Activated T-cell treated with anti-CD3 and anti-CD28 coated beads, Interleukin-2, amount 50 U/mL, for 48 hours (primary cell): ENCODE data around the gene C16orf74.
A peak's percentile ranks its signal among the peaks of the same experiment; 100 is the strongest.

Experiments
- DNase-seq, 2 experiments: peaks; one replicate each; pipeline ENCODE4 v3.0.0-alpha.2; 2020

Gene C16orf74

GRCh38 chr16:85774136-85774535, 23.2 kb upstream of the C16orf74 start:
- DNase-seq: no peak

GRCh38 chr16:85773044-85773443, 22.1 kb upstream of the C16orf74 start:
- DNase-seq: no peak

GRCh38 chr16:85770741-85771140, 19.8 kb upstream of the C16orf74 start:
- DNase-seq: no peak

DNA sequence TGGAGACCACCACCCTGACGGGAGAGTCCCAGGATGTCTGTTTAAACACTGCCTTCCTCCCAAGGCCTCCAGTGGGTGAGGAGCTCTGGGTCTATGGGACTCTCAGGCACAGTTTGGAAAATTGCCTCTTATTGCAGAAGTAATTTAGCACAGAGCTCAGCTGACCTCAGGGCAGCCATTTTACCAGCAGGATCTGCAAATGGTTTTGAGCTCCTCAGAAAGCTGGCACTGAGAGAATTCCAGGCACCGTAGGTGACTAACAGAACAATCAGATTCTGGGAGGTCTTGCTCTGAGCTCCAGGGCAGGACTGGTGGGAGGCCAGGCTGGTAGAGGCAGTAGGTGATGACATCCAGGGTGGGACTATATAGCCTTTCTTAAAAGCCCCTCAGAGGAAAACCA, 17.3 kb upstream of the C16orf74 start:
- no peak for DNase-seq

DNA sequence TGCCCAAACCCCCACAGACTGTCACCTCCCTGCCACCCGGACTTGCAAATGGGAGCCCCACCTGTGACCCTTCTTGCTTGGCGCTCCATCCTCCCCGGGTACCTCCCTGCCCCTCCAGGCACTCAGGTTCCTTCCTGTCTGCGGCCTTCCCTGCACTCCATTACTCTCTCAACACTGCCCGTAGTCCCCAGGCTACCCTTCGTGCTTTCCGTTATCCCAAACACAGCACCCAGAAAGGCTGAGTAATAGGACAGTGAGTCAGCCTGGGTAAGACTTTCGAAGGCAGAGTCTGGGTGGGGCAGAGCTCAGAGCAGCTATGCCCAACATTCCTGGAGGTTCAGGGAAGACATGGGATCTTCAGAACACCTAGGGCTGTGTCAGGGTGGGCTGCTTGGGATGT, 16.6 kb upstream of the C16orf74 start:
- no peak for DNase-seq

DNA sequence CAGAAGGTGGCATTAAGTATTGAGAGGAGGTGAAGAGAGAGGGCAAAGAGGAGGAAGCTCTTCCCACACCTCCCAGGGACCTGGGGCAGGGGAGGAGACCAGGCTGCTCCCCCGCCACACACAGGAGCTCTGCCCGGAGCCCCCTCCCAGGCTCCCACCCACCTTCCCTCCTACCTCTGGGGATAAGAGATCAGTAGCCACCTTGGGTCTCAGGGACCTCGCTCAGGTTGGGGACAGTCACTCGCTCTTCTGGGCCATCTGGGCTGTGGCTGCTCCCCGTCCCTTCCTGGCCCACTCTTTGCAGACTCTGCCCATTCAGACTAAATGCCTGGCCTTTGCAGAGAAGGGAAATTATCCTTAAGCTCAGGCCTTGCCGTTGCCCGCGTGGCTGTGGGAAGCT, 14.9 kb upstream of the C16orf74 start:
- no peak for DNase-seq

DNA sequence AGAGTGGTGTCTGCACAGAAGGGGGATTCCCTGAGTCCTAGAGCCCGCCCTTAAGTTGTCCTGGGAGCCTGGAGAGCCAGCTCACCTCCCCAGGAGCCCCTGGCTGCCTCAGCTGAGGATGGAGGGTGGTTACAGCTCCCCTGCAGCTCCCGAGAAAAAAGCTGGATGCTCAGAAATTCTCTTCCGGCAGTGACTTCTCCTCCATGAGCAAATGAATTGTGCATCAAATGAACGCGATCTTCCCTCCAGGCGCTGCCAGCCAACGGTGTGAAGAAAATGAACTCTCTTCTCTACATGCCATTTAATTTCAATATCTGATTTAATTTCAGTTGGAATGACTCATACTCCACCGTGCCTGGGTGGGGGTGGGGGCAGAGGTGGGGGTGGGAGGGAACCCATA, 14.3 kb upstream of the C16orf74 start:
- DNase-seq: no peak

DNA sequence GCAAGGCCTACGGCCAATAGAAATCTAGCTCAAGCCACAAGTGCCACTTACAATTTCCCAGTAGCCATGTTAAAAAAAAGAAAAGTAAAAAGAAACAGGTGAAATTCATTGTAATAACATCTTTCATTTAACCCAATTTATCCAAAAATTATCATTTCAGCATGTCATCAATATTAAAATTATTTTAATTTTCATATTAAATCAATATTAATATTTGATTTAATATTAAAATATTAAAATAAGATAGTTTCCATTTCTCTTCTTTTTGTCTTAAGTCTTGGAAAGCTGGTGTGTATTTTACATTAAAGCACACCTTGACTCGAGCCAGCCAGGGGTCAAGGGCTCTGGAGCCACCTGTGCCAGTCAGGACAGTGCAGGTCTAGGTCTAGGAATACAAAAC, 12.7 kb upstream of the C16orf74 start:
- DNase-seq: no peak

DNA sequence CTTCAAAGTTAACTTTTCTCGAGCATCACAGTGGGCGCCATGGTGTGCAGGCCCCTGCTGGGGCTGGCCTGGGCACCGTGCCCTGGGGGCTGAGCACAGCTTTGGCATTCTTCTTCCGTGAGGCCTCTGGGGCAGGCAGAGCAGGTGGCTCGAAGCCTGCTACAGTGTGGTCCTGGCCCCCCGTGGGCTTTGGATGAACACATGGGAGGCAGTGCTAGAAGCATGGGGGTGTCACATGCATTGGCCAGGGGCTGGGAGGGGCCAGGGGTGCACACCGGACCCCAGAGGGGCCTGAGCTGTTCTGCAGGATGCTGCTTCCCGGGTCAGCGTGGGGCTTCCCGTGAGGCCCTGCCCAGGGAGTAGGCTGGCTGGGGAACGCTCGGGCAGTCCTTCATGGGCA, 12.1 kb upstream of the C16orf74 start:
- no peak for DNase-seq

DNA sequence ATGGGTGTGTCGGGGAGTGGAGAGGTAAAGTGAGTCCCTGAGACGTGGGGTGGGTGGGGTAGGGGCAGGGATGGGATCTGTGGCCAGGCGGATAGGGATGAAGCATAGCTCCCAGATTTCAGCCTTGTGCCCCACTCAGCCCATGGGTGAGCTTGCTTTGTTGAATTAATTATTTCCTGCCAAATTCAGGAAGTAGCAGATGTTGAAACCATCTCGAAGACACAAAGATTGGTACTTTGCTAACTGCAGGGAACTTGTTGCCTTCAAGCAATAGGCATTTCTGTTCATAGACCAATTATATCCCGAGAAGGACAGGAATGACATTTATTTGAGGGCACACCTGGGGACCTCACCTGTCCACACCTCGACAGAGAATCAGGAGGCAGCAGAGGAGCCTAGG, 11.0 kb upstream of the C16orf74 start:
- DNase-seq: no peak

DNA sequence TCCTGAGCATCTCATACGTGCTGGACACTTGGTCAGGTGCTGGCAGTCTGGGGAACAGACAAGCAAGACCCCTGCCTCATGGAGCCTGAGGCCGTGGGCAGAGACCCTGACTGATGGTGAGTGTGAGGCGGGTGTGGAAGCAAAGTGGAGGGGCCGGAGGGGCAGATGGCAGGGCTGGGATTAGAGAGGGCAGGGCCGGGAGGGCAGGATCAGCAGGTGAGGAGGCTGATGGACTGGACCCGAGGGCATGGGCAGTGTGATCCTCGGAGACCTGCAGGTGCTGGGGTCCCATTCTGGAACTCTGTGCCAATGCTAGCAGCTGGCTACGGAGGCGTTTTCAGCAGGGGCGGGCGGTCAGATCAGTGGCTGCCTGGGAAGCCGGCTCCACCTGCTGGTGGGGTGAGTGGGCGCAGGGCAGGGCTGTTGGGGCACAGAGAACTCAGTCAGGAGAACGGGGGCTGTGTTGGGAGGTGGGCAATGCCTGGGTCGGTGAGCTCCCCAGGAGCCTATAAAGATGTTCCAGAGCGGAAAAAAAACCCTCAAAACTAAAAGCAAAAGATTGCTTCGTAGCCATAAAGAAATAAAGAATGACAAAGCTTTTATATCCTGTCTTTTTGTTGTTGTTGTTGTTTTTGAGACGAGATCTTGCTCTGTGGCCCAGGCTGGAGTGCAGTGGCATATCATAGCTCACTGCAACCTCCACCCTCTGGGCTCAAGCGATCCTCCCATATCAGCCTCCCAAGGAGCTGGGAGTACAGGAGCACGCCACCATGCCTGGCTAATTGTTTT, 8.9 kb upstream of the C16orf74 start:
- DNase-seq: peak; percentile 44 to 55

DNA sequence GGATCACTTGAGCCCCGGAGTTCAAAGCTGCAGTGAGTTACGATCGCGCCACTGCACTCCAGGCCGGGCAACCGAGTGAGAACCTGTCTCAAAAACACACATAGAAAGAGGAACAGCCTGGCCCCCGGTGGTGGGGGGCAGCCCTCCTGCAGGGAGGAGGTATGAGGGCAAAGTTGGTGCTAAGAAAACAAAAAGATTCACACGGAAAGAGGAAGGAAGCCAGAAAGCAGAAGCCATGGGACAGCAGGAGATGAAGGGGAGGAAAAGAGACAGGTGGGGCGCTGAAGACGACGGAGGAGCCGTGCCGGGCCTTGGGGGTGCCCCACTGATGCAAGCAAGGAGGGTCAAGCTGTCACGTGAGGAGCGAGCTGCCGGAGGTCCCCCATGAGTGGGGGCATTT, 8.2 kb upstream of the C16orf74 start:
- DNase-seq: no peak

- DNase-seq: peak; percentile 46
Observed at GRCh38 chr16:85757341-85757822, 6.5 kb upstream of the C16orf74 start.

DNA sequence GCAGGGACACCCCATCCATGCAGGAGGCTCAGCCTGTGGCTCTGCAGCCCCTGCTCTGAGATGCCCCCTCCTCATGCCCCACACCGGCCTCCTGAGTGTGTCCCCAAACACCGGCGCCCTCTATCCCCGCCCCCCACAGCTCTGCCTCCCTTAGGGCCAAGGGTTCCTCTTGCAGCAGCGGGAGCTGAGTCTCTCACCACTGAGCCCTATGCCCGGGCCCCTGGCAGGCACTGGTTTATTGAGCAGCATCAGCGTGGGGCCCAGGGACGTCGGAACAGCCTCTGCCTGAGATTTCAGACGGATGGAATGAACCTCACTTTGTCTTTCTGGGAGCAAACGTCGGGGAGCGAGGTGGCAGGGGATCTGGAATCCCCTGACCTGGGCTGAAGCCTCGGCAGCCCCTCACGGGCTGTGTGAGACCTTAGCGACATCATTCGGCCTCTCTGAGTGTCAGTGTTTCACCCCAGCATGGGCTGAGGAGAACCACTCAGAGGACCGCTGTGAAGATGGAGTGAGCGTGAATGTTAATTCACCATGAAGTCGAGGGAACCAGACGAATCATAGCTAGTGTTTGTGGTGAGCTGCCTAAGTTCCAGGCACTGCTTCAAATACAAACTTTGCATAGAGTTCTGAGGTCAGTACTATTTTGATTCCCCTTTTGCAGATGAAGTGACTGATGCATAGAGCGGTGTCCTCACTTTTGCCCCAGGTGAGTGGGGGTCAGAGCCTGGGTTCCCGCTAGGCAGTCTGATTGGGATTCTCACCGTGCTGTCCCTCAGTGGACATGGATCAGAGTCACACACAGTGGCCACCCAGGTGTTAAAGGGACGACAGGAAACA, 5.3 kb upstream of the C16orf74 start:
- no peak for DNase-seq

- DNase-seq: no peak
Observed at GRCh38 chr16:85754413-85754812, 3.5 kb upstream of the C16orf74 start.

DNA sequence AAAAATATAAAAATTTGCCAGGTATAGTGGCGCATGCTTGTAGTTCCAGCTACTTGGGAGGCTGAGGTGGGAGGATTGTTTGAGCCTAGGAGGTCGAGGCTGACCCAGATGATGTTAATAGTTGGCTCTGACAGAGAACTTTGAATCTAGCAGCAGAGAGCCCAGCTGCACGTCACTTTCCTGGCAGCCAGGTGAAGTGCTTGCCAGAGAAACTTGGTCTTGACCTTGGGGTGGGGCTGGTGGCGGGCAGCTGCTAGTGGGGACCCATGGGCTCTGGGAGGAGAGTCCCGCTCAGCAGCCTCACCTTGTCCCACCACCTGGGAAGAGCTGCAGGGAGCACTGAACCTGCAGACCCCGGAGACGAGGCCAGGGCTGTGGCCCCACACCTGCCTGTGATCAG, 3.1 kb upstream of the C16orf74 start:
- DNase-seq: no peak

DNA sequence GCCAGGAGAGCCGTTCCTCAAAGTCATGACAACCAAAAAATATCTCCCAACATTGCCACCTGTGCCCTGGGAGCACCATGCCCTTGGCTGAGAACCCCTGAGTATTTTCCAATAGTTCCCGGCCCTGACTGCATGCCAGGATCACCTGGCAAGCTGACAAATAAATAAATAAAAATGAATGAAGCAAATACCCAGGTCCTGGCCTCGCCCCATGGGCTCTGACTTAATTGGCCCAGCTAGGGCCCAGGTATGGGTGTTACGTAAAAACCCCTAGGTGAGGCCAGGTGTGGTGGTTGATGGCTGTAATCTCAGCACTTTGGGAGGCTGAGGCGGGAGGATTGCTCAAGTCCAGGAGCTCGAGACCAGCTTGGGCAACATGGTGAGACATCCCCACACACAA, 2.7 kb upstream of the C16orf74 start:
- DNase-seq: no peak

DNA sequence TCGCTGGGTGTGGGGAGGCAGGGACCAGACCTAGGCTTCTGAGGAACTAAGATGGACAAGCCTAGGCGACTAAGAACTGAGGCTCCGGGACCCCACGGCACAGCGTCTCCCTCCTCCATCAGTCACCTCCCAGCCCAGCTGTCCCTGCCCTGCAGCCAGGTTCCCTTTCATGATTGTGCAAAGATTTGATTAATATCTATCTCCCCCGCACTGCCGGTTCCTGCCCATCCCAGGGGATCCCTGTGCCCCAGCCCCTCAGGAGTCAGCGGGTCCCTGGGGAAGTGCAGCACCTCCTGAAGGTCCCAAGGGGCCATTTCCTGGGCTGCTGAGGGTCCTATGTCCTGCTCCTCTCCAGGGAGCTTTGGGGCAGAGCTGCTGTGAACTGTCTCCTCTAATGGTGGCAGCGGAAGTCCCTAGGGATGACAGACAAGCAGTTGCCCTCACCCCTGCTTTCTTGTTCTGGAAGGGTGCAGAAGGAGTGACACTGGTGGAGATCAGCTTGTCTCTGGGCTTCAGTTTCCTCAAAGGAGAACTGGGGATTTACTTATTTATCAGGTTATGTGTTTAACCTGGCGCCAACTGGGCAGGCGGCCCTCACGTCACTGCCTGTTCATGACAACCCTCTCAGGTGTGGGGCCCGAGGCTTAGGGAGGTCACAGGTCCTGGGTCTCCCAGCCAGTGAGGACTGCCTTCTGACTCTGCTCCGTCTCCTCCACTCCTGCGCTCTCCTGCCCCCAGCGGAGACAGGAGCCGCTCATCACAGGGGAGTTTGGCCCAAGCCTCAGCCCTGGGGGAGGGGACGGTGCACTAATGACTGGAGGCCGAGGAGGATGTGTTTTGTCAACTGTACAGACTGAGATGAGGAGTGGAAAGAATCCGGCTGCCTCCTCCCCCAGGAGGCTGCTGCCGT, 1.9 kb upstream of the C16orf74 start:
- DNase-seq: no peak

DNA sequence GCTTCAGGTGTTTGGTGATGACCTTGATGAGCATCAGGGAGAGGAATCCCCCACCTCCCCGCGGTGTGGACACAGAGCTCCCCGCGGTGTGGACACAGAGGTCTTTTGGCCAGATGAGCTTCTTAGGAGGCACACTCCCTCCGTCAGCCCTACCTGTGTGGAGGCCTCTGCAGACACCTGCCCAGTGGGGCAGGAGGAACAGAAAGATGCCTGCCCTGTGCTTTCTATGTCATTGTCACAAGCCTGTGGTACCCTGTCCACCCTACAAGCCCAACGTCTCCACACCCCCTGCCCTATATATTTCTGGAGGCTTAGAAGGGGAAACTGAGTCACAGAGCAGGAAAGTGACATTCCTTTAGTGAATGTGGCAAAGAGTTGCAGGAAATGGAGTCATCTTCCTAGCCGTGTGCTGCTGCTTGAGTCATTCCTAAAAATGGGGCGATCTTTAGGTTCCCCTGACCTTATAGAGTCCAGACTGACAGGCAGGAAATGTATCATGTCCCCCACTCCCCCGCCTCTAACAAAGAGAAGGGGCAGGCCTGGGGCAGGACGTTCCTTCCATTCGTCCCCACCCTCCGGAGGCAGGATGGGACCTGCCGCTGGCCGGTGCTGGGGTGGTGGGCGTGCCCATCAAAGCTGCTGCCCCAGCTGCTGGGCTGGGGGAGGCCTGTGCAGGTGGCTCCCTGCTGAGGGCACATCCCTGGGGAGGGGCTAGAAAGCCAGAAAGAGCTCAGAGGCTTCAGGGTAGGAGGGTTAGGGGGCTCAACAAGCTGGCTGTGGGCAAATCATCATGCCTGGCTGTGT, 1.0 kb upstream of the C16orf74 start:
- DNase-seq: no peak

GRCh38 chr16:85750146-85750826, 610 bp downstream of the C16orf74 start:
- peak; percentile 34 to 37 for DNase-seq

- no peak for DNase-seq
Observed at GRCh38 chr16:85749771-85750145, 1.1 kb downstream of the C16orf74 start.
